ENCODE results near the gene LMF1. TPM values are rescaled to one million over a fixed set of nuclear protein-coding genes. Genes with fewer than 3 reads are reported as not detected.

Gene LMF1
- total and polyA plus RNA-seq, 9 of the 15 experiments (the other 6 are each of a cell fraction or from before 2014, with no cell fraction given), result 0.11 to 1.6 (median 0.55) TPM; not detected in 1

GRCh38 chr16:808085-808386, 162.7 kb downstream of the LMF1 start (continued):
- TF ChIP-seq NFRKB (IDR thresholded peaks at IDR 0.05; ENCODE audit: low read depth) (no peak; the same call in 1 of the 2 replicates), ZNF639 (CRISPR knock-in tag; conservative IDR thresholded peaks at IDR 0.05 in 1 of 2, IDR thresholded peaks at IDR 0.05 in 1 of 2) (no peak), MXI1 (IDR thresholded peaks at IDR 0.05; ENCODE audit: low read depth, low read length) (no peak), BCOR (IDR thresholded peaks at IDR 0.05) (no peak), LARP7 (IDR thresholded peaks at IDR 0.05) (no peak), UBTF (IDR thresholded peaks at IDR 0.05; ENCODE audit: borderline replicate concordance in 1 of 2, low read depth in 2 of 2, low read length in 2 of 2) (no peak), MAX (CRISPR knock-in tag; IDR thresholded peaks at IDR 0.05) (peak; percentile 1; the same call in 1 of the 2 replicates), ZNF280B (CRISPR knock-in tag; IDR thresholded peaks at IDR 0.05) (no peak), JUNB (CRISPR knock-in tag; conservative IDR thresholded peaks at IDR 0.05) (no peak), DPF2 (IDR thresholded peaks at IDR 0.05) (no peak), CREB3 (tag; conservative IDR thresholded peaks at IDR 0.05; ENCODE audit: low read depth) (no peak), TSHZ1 (CRISPR knock-in tag; IDR thresholded peaks at IDR 0.05) (no peak), ETS2 (tag; IDR thresholded peaks at IDR 0.05; ENCODE audit: borderline replicate concordance, poor library complexity, severe bottlenecking) (no peak), MYBL2 (IDR thresholded peaks at IDR 0.05; ENCODE audit: low read depth) (no peak), MYBL2 (CRISPR knock-in tag; IDR thresholded peaks at IDR 0.05; ENCODE audit: borderline replicate concordance) (no peak), ATF7 (IDR thresholded peaks at IDR 0.05) (no peak), ZNF766 (CRISPR knock-in tag; conservative IDR thresholded peaks at IDR 0.05) (no peak)

Measured in K562 (cell line).